GM21526 (cell line): ENCODE data around the gene TAS2R39.

ENCODE experiments used
- ATAC-seq: cut with Tn5 transposase; IDR thresholded peaks from one replicate; pipeline ENCODE4 v1.9.1; 2021; ENCODE audit warnings: moderate library complexity; ENCODE audit not compliant: unreplicated experiment, low FRiP score

TAS2R39 gene

GRCh38 chr7:143214789-143215679 lies 31.8 kb downstream of the TAS2R39 start:
- ATAC-seq, result peak; percentile 92

- ATAC-seq, result no peak
Measured at GRCh38 chr7:143216151-143216550, 32.9 kb downstream of the TAS2R39 start.

DNA sequence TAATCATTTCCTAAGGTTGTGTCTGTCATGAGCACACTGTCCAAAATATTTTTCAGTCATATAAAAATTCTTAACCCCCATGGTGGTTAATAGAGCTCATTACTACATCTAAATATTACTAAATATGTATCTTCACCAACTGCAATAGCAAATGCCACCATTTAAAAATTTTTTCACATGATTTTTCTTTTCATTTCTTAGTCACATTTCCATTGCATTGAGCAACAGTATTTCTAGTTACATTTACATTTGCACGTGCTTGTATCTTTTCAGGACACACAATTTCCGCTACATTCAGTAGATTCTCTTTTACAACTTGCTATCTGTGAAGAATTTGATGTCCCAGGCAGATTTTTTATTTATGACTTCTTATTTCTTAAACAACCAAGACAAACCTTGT lies 33.5 kb downstream of the TAS2R39 start:
- no peak for ATAC-seq

DNA sequence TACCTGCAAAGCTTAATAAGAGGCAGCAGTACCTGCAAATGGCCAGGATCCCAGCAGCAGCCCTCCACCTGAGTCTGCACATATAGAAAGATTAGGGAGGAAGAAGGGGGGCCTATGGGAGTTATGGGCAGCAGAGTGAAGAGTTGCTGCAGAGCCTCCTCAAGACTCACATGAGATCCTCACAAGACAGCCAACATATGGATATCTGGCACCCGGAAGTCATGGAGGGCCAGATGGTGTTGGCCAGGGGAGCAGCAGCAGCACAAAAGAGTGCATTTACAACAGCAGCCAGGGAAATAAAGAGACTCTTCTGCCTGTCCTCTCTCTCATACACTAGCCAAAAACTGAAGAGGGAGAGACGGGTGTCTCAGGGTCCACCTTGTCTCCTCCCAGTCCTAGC lies 34.6 kb downstream of the TAS2R39 start:
- ATAC-seq, result no peak

GRCh38 chr7:143221286-143221685 lies 38.1 kb downstream of the TAS2R39 start:
- ATAC-seq, result no peak

DNA sequence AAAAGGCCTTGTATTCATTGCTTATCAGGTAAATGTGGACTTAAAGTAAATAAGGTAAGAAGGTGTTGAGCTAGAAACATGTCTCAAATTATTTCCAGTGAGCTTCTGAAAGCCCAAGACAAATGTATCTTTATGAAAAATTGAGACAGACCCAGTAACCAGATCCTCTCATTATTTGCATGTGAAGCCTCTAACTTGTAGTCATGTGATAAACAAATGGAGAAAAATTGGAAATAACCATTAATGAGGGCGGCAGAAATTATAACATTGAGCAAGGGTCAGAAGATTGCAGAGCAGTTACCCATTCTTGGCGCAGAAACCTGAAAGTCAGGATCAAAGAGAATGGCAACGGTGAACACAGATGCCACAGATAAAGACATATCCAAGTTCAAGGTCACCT lies 38.5 kb downstream of the TAS2R39 start, which contains the start of gene TAS2R40:
TSS of gene TAS2R40 (plus strand) at position 301 of the 400 bp plus-strand sequence. CDS start at position 343, 42 bp downstream.
- no peak for ATAC-seq

- ATAC-seq, result no peak
Measured at GRCh38 chr7:143222782-143223181, 39.6 kb downstream of the TAS2R39 start.

GRCh38 chr7:143223784-143224183 lies 40.6 kb downstream of the TAS2R39 start:
- ATAC-seq, result no peak

GRCh38 chr7:143225047-143225446 lies 41.8 kb downstream of the TAS2R39 start:
- ATAC-seq, result no peak

- ATAC-seq, result no peak
Measured at GRCh38 chr7:143227806-143228205, 44.6 kb downstream of the TAS2R39 start.

- no peak for ATAC-seq
Measured at GRCh38 chr7:143229054-143229790, 46.0 kb downstream of the TAS2R39 start.

DNA sequence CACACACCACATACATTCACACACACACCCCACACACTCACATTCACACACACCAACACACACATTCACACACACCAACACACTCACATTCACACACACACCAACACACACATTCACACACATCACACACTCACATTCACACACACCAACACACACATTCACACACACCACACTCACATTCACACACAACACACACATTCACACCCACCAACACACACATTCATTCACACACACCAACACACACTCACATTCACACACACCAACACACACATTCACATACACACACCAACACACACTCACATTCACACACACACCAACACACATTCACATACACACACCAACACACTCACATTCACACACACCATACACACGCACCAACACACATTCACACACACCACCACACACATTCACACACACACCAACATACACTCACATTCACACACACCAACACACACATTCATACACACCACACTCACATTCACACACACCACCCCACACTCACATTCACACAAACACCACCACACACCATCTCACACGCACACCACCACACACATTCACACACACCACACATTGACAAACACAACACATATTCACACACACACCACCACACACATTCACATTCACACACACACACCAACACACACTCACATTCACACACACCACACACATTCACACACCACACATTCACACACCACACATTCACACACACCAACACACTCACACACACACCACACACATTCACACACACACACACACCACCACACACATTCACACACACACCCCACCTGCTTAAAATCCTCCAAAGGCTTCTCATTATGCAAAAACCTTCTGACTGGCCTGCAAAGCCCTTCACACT lies 47.6 kb downstream of the TAS2R39 start:
- no peak for ATAC-seq
